Rectal smooth muscle tissue (tissue), 1 donor: ENCODE measurements around the gene NIPAL4.

ENCODE experiments used
- H3K27ac ChIP-seq: one replicate; pipeline ENCODE4 v1.7.0; 2013; ENCODE audit warnings: low read depth, low read length, inconsistent platforms
- H3K27me3 ChIP-seq: one replicate; pipeline ENCODE4 v1.7.0; 2013; ENCODE audit warnings: low read length; ENCODE audit not compliant: control insufficient read depth, insufficient read depth
- H3K36me3 ChIP-seq: one replicate; pipeline ENCODE4 v1.7.0; 2013; ENCODE audit warnings: low read length; ENCODE audit not compliant: control insufficient read depth, insufficient read depth
- H3K4me1 ChIP-seq: one replicate; pipeline ENCODE4 v1.7.0; 2013; ENCODE audit warnings: low read length; ENCODE audit not compliant: control insufficient read depth, insufficient read depth
- H3K4me3 ChIP-seq: one replicate; pipeline ENCODE4 v1.7.0; 2013; ENCODE audit warnings: low read length
- H3K9ac ChIP-seq: one replicate; pipeline ENCODE4 v1.7.0; 2013; ENCODE audit warnings: low read length

Gene NIPAL4

DNA sequence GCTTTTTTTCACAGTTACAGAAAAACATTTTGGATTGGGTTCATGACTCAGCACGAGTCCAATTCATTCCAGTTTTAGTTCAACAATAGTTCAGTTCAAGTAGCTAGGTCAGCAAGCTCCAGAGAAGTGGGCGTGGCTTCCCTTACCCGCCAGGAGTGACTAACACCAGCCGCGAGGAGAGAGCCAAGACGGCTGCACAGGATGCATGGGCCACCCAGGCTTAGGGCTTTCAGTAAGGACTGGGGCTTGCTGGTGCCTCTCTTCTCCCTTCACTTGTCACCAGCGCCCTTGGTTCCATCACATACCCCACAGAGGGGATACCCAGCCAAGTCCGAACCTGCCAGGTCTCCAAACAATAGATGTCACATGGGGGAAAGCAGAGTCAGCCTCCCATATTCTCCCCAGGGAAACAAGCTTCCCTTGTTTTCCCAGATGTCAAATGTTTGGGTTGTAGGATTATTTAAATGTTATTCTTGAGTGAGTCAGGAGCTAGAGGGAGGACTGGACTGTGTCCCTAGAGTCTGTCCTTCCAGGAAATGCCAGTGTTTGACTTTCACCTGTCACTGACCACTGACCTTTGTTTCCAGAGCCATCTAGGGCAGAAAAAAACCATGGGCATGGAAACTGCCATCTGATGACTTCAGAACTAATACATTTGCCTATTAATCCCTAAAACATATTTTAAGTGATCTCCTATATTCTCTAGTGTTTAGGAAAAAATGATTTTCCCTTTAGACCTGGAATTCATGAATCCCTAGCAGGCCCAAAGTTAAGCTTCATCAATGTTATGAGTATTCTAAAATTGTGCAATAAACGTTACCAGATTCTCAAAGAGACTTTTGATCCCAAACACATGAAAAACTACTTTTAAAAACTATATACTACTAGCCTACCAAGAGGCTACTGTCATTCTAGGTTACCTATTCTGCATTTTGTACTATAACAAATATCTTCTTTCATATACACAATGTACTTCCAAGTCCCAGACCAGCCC, 51.9 kb downstream of the NIPAL4 start:
- Histone ChIP-seq H3K4me1 (peaks cover 36% of the 10 kb centered on the region), H3K27me3 (no peaks in the 10 kb centered on the region), H3K9ac (no peak overlapping the region), H3K27ac (peak overlapping the region; percentile 87), H3K4me3 (no peak overlapping the region), H3K36me3 (peaks cover 4% of the 10 kb centered on the region)

DNA sequence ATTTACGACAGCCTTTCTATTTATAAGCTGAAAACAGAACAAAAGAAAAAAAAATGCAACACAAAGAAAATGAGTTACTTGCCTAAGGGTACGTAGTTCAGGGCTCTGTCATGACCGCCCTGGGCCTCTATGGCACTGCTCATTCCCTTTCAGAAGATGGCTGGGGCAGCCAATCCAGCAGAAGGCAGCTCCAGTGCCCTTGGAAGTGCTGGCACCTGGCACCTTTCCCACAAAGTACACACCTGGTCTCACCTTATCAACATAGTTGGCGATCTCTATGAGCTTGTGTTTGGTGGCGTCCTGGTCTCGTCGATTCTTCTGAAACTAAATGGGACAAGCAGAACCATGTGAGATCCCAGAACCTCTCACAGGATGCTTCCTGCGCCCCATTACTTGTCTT, 53.2 kb downstream of the NIPAL4 start:
- H3K9ac ChIP-seq, result no peak overlapping the region
- no peaks in the 10 kb centered on the region for H3K27me3 ChIP-seq
- H3K27ac ChIP-seq, result peak overlapping the region; percentile 87
- peaks cover 41% of the 10 kb centered on the region for H3K4me1 ChIP-seq
- H3K4me3 ChIP-seq, result no peak overlapping the region
- H3K36me3 ChIP-seq, result peaks cover 4% of the 10 kb centered on the region

DNA sequence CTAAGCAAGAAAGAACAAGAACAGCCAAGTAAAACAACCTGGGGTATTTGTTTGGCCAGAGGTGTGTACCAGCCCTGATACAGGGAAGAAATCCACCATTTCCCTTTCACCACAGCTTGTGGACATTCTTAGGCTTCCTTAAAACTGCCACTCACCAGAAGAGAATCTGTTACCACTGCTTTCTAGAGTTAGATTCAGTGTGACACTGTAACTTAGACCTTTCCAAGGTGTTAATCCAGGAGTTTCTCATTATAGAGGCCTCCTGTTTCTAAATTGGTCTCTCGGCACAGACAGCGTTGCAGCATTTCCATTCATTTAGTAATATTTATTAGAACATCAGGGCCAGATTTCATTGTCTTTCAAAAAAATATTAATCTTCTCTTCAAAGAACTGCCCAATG, 55.0 kb downstream of the NIPAL4 start:
- no peak overlapping the region for H3K27ac ChIP-seq
- no peaks in the 10 kb centered on the region for H3K27me3 ChIP-seq
- H3K9ac ChIP-seq, result no peak overlapping the region
- peaks cover 41% of the 10 kb centered on the region for H3K4me1 ChIP-seq
- H3K36me3 ChIP-seq, result peaks cover 4% of the 10 kb centered on the region
- no peak overlapping the region for H3K4me3 ChIP-seq

DNA sequence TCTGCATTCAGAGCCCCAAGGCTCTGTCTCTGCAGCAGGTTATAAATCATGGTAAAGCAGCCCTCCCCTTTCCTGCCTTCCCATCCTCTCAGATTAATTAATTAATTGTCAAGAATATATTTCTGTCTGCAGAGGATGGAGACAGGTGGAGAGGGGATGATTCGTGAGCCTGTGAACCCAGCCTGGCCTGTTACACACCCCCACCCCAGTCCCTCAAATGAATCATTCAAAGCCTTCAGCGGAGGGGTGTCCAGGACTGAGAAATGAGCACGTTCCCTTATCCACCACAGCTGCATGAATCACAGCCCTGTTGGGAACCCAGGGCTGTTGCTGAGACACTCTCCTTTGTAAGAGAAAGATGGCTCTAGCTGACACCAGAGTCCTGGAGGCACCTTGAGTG, 56.0 kb downstream of the NIPAL4 start:
- H3K4me3 ChIP-seq, result no peak overlapping the region
- H3K27me3 ChIP-seq, result no peaks in the 10 kb centered on the region
- no peak overlapping the region for H3K9ac ChIP-seq
- H3K36me3 ChIP-seq, result peaks cover 6% of the 10 kb centered on the region
- peaks cover 39% of the 10 kb centered on the region for H3K4me1 ChIP-seq
- peak overlapping the region; percentile 75 for H3K27ac ChIP-seq

DNA sequence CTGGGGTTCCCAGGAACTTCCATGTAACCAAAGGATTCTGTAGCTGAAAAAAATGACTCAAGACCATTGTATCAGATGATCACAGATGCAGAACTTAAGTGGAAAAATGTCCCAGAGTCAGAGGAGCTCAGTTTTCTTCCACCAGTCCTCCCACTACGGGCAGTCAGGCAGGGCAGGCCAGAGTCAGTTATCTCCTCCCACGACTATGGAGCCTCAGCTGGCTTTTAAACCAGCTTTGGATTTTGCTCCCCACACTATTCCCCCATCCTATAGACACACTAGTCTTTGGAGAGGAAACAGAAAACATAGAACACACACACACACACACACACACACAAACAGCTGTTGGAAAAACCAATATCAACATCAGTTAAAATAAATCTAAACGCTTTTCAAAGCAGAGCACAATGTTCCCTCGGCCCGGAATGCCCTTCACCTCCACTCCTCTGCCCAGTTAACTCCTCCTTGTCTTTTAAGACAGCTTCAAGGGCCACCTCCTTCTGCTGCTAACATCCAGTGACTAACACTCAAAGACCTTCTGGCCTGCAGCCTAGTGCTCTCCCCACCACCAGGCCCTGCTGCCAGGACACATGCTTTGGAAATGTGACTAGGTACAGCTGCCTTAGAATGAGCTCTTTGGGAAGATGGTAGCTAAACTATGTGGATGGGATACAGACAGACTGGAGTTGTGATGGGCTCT, 56.8 kb downstream of the NIPAL4 start:
- Histone ChIP-seq H3K27ac (peak overlapping the region; percentile 75), H3K9ac (no peak overlapping the region)

DNA sequence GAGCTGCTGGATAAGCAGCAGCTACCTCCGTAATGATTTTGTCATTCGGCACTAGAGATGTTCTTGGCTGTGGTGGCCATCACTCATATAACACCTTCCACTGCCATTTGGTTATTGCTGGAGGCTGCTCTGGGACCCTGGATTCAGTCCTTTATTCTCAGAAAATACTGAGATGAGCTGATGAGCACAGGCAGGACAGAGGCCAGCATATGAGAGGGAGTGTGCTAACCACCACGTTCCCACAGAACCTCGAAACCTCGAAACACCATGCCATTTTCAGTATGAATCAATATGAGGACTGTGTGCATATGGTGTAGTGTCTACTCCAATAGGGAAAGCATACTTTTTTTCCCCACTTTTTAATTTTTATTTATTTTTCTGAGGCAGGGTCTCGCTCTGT, 59.0 kb downstream of the NIPAL4 start:
- Histone ChIP-seq H3K4me3 (no peak overlapping the region), H3K27ac (no peak overlapping the region), H3K27me3 (no peaks in the 10 kb centered on the region), H3K4me1 (peaks cover 32% of the 10 kb centered on the region), H3K9ac (no peak overlapping the region), H3K36me3 (peaks cover 2% of the 10 kb centered on the region)

More for the DNA sequence above, 56.8 kb downstream of the NIPAL4 start:
- H3K36me3 ChIP-seq, result peaks cover 6% of the 10 kb centered on the region
- H3K4me1 ChIP-seq, result peaks cover 40% of the 10 kb centered on the region
- no peak overlapping the region for H3K4me3 ChIP-seq
- no peaks in the 10 kb centered on the region for H3K27me3 ChIP-seq

DNA sequence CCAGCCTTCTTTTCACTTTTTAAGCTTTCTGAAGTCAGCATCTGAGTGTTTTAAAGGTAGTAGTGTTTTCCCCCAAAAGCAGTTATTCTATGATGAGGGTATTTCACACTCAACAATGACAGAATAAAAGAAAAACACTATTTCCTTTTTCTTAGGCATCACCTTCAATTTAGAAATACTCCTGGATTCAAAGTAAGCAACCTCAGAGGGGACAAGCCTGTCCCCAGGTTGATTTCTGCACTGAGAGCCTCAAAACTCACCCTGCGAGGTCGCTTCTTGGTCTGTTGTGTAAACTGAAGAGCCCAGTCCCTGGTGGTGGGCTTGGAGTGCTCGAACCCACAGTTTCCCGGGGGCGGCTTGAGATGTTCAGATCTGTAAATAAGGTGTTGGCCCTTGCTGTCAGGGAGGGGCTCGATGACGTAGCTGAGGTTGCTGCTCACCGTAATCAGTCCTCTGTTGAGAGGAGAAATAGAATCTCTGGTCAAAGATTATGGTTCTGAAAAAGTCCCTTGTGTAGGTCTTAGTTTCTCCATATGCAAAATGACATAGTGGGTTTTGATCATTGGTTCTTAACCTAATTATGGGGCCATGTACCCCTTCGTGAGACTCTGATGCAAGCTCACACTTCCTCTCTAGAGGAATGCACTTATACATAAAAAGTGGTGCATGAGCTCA, 59.7 kb downstream of the NIPAL4 start:
- Histone ChIP-seq H3K27me3 (no peaks in the 10 kb centered on the region), H3K27ac (no peak overlapping the region), H3K4me3 (no peak overlapping the region), H3K9ac (no peak overlapping the region), H3K4me1 (peaks cover 40% of the 10 kb centered on the region), H3K36me3 (peaks cover 2% of the 10 kb centered on the region)

DNA sequence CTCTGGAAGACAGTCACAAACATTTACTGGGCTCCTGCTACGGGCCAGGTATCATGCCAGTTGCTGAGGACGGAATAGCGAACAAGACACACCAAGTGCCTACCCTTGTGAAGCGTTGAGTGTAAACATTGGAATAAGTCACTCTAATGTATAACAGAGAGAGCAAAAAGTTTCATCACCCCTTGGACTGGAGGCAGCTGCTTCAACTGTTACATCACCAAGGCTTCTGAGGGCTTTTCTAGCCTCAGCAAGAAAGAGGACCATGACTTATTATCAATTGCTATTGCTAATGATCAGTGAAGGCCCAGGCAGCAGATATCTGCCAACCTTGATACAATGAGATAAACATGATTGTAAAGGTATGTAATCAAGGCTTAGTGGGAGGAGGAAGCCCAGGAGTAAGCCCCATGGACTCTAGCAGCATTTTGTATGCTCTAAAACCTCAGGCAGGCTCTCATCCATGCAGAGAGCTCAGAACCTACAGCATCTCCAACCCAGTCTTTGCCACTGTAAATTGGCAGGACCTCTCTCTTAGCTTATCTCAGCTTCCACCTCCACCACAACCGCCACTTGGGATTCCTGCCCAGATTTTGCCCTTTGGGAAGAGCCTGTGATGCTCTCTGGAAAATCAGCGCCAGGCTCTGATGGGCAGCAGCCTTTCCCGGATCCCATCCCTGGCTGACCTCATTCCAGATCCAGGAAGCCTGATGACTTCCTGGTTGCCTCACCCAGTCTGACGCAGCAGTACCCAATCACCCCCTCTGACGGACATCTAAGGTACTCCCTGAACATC, 61.1 kb downstream of the NIPAL4 start:
- H3K27me3 ChIP-seq, result no peaks in the 10 kb centered on the region
- no peak overlapping the region for H3K9ac ChIP-seq
- H3K4me1 ChIP-seq, result peaks cover 42% of the 10 kb centered on the region
- no peak overlapping the region for H3K4me3 ChIP-seq
- peak overlapping the region; percentile 62 for H3K27ac ChIP-seq
- H3K36me3 ChIP-seq, result peaks cover 2% of the 10 kb centered on the region

DNA sequence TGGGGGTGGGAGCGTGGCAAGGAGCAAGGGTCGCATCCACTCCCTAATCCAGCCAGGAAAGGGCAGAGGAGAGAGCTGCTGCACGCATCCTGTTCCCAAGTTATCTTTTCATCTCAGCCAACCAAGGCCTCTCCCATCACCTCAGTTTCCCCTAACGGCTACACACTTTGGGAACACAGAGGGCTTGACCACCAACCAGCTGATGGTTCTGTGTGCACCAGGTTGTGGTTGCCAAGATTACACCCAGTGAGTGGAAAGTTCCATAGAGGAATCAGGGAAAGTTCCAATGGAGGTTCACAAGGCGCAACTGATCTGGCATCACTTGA, 61.7 kb downstream of the NIPAL4 start:
- Histone ChIP-seq H3K4me1 (peaks cover 36% of the 10 kb centered on the region), H3K4me3 (no peak overlapping the region), H3K27me3 (no peaks in the 10 kb centered on the region), H3K9ac (no peak overlapping the region), H3K27ac (peak overlapping the region; percentile 62), H3K36me3 (peaks cover 2% of the 10 kb centered on the region)

DNA sequence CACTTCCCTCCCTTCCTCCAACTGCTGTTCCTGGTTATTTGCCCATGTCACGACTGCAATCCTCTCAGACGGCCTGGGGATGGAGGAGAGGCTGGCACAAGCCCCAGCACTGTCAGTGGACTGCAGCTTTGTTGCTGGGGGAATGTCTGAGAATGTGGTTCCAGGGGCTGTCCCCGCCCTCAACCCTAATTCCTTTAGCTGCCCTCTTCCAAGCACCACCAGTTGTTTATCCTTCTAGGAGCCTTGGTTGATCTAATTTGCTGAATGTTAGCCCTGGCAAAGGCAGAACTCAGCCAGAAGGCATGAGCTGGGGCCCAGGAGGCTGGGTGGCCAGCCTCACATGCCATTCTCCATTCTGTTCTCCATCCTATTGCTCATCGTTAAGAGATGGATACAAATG, 64.0 kb downstream of the NIPAL4 start:
- Histone ChIP-seq H3K4me3 (no peak overlapping the region), H3K9ac (no peak overlapping the region), H3K27ac (peak overlapping the region; percentile 68), H3K4me1 (peaks cover 41% of the 10 kb centered on the region), H3K36me3 (peaks cover 2% of the 10 kb centered on the region), H3K27me3 (no peaks in the 10 kb centered on the region)
